Spleen (tissue), 11 donors: ENCODE measurements around the gene SESTD1. TPM values are rescaled to one million over a fixed set of nuclear protein-coding genes. Genes with fewer than 3 reads are reported as not detected.
"Not testable (repeated sequence)": the region's sequence is repeated elsewhere in the genome, so short reads cannot be mapped to it uniquely, and the experiment has no call there.

Experiments
- DNase-seq: peaks from one replicate; pipeline ENCODE4 v3.0.0-alpha.2; 2020
- H3K27ac ChIP-seq, 8 donors: fragments of 200-600 bp; sonication (generic) in 7 of 8; 1 replicate in 4 of 8; 2 replicates in 4 of 8; pipeline versions ENCODE4 v1.5.0 to v1.8.0; 2016 to 2021; ENCODE audit warnings: inconsistent platforms in 4 of 8, mild to moderate bottlenecking in 4 of 8, moderate library complexity in 1 of 8
- H3K27me3 ChIP-seq, 7 donors: fragments of 200-600 bp; sonication (generic) in 6 of 7; replicated peaks in 1 of 7; 1 replicate in 4 of 7; 2 replicates in 3 of 7; pipeline versions ENCODE4 v1.5.0 to v1.8.0; 2016 to 2021; ENCODE audit warnings: inconsistent platforms in 3 of 7, mild to moderate bottlenecking in 1 of 7
- H3K36me3 ChIP-seq, 6 donors: fragments of 200-600 bp; sonication (generic) in 5 of 6; 1 replicate in 4 of 6; 2 replicates in 2 of 6; pipeline versions ENCODE4 v1.5.0 to v1.8.0; 2016 to 2021; ENCODE audit warnings: inconsistent platforms in 2 of 6
- H3K4me1 ChIP-seq, 6 donors: fragments of 200-600 bp; sonication (generic) in 5 of 6; 1 replicate in 3 of 6; 2 replicates in 3 of 6; pipeline versions ENCODE4 v1.5.0 to v1.8.0; 2016 to 2021; ENCODE audit warnings: inconsistent platforms in 3 of 6
- H3K4me3 ChIP-seq, 8 donors: fragments of 200-600 bp; sonication (generic) in 7 of 8; 1 replicate in 4 of 8; 2 replicates in 4 of 8; pipeline versions ENCODE4 v1.5.0 to v1.8.0; 2016 to 2021; ENCODE audit warnings: inconsistent platforms in 4 of 8, mild to moderate bottlenecking in 4 of 8, moderate library complexity in 2 of 8
- H3K9me3 ChIP-seq, 8 donors: fragments of 200-600 bp; sonication (generic) in 7 of 8; 1 replicate in 4 of 8; 2 replicates in 4 of 8; pipeline versions ENCODE4 v1.5.0 to v1.8.0; 2016 to 2021; ENCODE audit warnings: inconsistent platforms in 4 of 8
- POLR2A ChIP-seq, 3 donors: fragments of 450-650 bp; IDR thresholded peaks; one replicate each; pipeline ENCODE4 v1.5.1; 2017; ENCODE audit warnings: antibody characterized with exemption in 3 of 3, mild to moderate bottlenecking in 1 of 3
- POLR2AphosphoS5 ChIP-seq, 3 donors: sonication (generic); formaldehyde crosslinking; IDR thresholded peaks; one replicate each; pipeline ENCODE4 v1.5.1; 2017; ENCODE audit warnings: antibody characterized with exemption in 3 of 3
- WGBS, 5 donors: extraction: QIAGEN DNeasy Blood & Tissue Kit in 3 of 5; methylation state at CpG; one replicate each; pipeline versions ENCODE4 v1.1.5 to v1.1.7; 2013 to 2018; 5-methylcytosine and 5-hydroxymethylcytosine counted together
- intact Hi-C: fragments of 100-400 bp; cut with DNase I; formaldehyde crosslinking; loops from one replicate; pipeline ENCODE4 v1.15.0; 2023; ENCODE audit warnings: low total_unique reads
- polyA plus RNA-seq, 3 donors: library from polyadenylated mRNA; stranded (reverse); fragments of 200-250 nt; gene quantifications; one replicate each; pipeline ENCODE4 v1.2.1, GENCODE V29; 2013
- total RNA-seq, 7 donors: library from RNA; depleted of rRNA in 3 of 7; stranded (reverse); fragments of >200 nt in 3 of 7; fragmentation: NEBNext Ultra II Directional in 4 of 7; extraction: Animal tissue kit (Norgen Biotek cat#: 25700) in 4 of 7; gene quantifications; one replicate each; pipeline versions ENCODE4 v1.1.0 to v1.2.1, GENCODE V29; 2016 to 2021
- TF ChIP-seq, protein P1 (sequence below), 11 experiments: fragments of 200-600 bp in 7 of 11; fragments of 450-650 bp in 4 of 11; sonication (generic) in 4 of 11; IDR thresholded peaks in 8 of 11; conservative IDR thresholded peaks in 3 of 11; 1 replicate in 7 of 11; 2 replicates in 4 of 11; pipeline versions ENCODE4 v1.4.0 to v1.8.0; 2016 to 2021; ENCODE audit warnings: antibody characterized with exemption in 11 of 11, inconsistent platforms in 4 of 11, mild to moderate bottlenecking in 1 of 11
- donor health status: healthy with polysubstance abuse.
- donor health status: DM: no; HTN: no; CAD: no; lungs with moderate emphysema.
- donor health status: DM: no; HTN: no; CAD: no.
- donor health status: Bipolar disorder and iron deficiency.
- donor health status: healthy.
- donor health status: DM: no; HTN: no; CAD: no.
- donor health status: DM: yes; HTN: yes; CAD: no.

SESTD1 gene
- total and polyA plus RNA-seq, 10 donors, result 5.5 to 51.7 (median 24.1) TPM

DNA sequence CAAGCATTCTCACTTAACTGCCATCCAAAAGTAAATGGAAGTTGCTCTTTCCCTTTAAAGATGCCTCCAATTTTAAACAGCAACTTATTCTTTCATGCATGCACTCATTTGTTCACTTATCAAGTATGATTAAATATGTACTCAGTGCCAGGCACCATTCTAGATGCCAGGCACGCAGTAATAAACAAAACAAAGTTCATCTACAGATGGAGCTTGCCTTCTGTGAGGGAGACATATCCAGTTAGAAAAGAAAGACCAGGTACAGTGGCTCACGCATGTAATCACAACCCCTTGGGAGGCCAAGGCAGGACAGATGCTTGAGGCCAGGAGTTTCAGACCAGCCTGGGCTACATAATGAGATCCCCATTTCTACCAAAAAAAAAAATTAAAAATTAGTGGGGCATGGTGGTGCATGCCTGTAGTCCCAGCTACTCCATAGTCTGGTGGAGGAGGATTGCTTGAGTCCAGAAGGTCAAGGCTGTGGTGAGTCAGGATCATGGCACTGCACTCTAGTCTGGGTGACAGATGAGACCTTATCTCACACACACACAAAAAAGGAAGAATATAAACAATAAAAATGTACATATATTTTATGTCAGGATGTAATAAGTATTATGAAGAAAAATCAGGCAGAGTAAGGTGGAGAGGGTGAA lies 195.5 kb downstream of the SESTD1 start:
- WGBS, 5 donors, result 81 to 95% (median 93%) methylated on average over 2 of the region's 2 CpGs
- TF ChIP-seq, protein P1, sequence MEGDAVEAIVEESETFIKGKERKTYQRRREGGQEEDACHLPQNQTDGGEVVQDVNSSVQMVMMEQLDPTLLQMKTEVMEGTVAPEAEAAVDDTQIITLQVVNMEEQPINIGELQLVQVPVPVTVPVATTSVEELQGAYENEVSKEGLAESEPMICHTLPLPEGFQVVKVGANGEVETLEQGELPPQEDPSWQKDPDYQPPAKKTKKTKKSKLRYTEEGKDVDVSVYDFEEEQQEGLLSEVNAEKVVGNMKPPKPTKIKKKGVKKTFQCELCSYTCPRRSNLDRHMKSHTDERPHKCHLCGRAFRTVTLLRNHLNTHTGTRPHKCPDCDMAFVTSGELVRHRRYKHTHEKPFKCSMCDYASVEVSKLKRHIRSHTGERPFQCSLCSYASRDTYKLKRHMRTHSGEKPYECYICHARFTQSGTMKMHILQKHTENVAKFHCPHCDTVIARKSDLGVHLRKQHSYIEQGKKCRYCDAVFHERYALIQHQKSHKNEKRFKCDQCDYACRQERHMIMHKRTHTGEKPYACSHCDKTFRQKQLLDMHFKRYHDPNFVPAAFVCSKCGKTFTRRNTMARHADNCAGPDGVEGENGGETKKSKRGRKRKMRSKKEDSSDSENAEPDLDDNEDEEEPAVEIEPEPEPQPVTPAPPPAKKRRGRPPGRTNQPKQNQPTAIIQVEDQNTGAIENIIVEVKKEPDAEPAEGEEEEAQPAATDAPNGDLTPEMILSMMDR (IDR thresholded peaks at IDR 0.05 in 8 of 11, conservative IDR thresholded peaks at IDR 0.05 in 3 of 11), result no peak
- TF ChIP-seq POLR2A (IDR thresholded peaks at IDR 0.05) (no peak), POLR2AphosphoS5 (IDR thresholded peaks at IDR 0.05) (no peak)
- H3K27ac ChIP-seq, result no peak overlapping the region
- H3K4me3 ChIP-seq, result no peak overlapping the region
- no peaks in the 10 kb centered on the region for H3K27me3 ChIP-seq
- no peaks in the 10 kb centered on the region for H3K4me1 ChIP-seq
- H3K36me3 ChIP-seq, result no peaks in the 10 kb centered on the region
- H3K9me3 ChIP-seq, result peaks cover 0 to 9% (median 0%) of the 10 kb centered on the region in 8 donors
- DNase-seq, result no peak
- intact Hi-C loops, result no loop called here

DNA sequence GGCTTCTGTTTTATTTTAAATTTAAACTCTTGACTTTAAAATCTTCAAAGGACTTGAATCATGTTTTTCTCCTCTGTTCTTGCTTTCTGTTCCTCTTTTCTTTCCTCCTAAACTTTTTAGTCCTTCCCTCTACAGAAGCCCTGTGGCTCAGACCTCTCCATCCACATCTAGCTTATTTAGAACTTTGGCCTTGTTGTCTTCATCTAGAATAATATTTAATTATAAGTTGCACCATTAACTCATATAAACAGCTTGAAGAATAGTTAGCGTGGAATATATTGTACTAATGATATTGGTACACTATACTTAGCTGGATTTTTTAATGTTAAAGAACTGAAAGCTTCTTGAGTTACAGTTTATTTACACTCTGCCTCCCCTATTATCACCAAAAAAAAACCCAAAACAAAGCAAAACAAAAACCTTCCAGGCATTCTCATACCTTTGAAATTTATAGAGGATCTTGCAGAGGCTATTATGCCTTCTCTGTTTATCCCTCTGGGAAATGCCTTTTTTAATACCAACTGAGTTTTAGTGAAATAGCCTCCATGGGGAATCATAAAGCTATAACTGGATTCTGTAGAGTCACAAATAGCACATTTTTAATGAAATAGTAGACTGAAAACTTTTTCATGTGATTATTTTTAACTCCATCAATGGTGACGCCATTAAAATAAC lies 205.5 kb downstream of the SESTD1 start:
- H3K4me3 ChIP-seq, result no peak overlapping the region
- intact Hi-C loops, result no loop called here
- WGBS, 5 donors, result 80 to 95% (median 87%) methylated on average over 2 of the region's 2 CpGs
- H3K4me1 ChIP-seq, result peaks cover 0 to 12% (median 0%) of the 10 kb centered on the region in 6 donors
- H3K27ac ChIP-seq, result peak overlapping the region in 3 of 8 donors; percentile 4 to 33 (median 20)
- TF ChIP-seq, protein P1 (IDR thresholded peaks at IDR 0.05 in 8 of 11, conservative IDR thresholded peaks at IDR 0.05 in 3 of 11), result no peak
- no peak for TF ChIP-seq POLR2AphosphoS5 (IDR thresholded peaks at IDR 0.05)
- TF ChIP-seq POLR2A (IDR thresholded peaks at IDR 0.05), result no peak
- no peaks in the 10 kb centered on the region for H3K27me3 ChIP-seq
- DNase-seq, result no peak
- no peaks in the 10 kb centered on the region for H3K36me3 ChIP-seq
- no peaks in the 10 kb centered on the region for H3K9me3 ChIP-seq

DNA sequence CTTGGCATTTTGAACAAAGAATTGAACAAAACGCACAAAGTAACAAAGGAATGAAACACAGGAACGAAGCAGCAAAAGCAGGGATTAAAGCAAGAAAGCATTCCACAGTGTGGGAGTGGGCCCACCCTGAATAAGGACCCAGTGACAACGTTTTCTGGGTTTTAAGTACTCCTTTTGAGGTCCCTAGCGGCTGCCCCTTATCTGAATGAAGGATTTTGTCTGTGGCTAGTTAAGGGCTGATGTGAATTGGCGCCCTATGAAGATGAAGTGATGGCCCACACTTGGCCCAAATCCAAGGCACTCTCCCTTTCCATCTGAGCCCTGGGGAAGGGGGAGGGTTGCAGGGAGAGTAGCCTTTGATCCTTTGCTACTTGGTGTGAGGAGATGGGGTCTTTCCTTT lies 206.9 kb downstream of the SESTD1 start:
- Histone ChIP-seq H3K27ac (no peak overlapping the region), H3K4me3 (no peak overlapping the region), H3K4me1 (peaks cover 0 to 12% (median 0%) of the 10 kb centered on the region in 6 donors), H3K36me3 (no peaks in the 10 kb centered on the region), H3K27me3 (no peaks in the 10 kb centered on the region), H3K9me3 (no peaks in the 10 kb centered on the region)
- WGBS, 5 donors, result 83 to 96% (median 89%) methylated on average over 5 of the region's 5 CpGs
- TF ChIP-seq POLR2AphosphoS5 (IDR thresholded peaks at IDR 0.05) (no peak), POLR2A (IDR thresholded peaks at IDR 0.05) (no peak)
- TF ChIP-seq, protein P1 (IDR thresholded peaks at IDR 0.05 in 8 of 11, conservative IDR thresholded peaks at IDR 0.05 in 3 of 11), result no peak
- intact Hi-C loops, result no loop called here
- DNase-seq, result no peak

DNA sequence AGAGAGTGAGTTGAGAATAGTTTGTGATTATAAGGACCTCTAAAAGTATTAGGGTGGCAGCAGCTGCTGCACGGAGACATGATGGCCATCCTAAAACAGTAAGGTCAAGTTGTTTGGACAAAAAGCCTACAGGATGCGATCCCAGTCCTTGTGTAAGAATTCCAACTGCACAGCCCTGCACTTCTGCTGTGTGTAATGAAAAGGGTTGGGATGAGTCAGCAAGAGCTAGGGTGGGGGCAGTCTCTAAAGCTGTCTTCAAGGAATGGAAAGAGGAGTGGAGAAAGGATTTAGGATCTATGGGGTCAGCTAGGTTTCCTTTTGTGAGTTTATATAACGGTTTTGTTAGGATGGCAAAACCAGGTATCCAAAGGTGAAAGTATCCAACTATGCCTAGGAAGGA lies 211.1 kb downstream of the SESTD1 start:
- H3K36me3 ChIP-seq, H3K27me3 ChIP-seq, H3K27ac ChIP-seq, H3K9me3 ChIP-seq, DNase-seq, intact Hi-C loops, H3K4me3 ChIP-seq: not testable (repeated sequence)
- 82 to 92% (median 86%) methylated on average over 3 of the region's 3 CpGs for WGBS, 5 donors
- peaks cover 7 to 30% (median 20%) of the 10 kb centered on the region in 6 donors for H3K4me1 ChIP-seq

Other genes with a start within 250 kb of the SESTD1 start
- gene CCDC141, start 214.7 kb downstream of the SESTD1 start, total RNA-seq, result 10 to 100 TPM in 6 of 7 donors, 1 to 10 TPM in 1; 9.7 to 21.3 (median 13.4) TPM
- under 1 TPM; 0.29 to 0.32 (median 0.30) TPM for gene CCDC141, start 214.7 kb downstream of the SESTD1 start, polyA plus RNA-seq